ENCODE measurements around the gene FGF4.

DNA sequence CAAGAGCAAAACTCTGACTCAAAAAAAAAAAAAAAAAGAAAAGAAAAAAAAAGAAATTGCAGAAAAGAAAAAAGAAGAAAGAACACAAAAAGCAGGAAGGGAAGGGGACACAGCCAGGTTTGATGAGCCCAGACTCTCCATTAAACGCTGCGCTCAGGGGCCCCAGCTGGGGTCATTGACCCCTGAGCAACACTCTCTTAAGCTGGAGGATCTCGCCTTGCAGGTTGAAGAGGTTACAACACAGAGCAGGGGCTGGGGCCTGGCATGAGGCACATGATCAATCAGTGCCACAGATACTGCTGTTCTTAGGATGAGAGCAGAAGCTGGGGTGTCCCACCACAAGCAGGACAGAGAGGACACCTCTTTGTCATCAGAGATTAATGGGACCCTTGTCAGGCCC is 36.3 kb upstream of the FGF4 start:
- no peak for TF ChIP-seq GATA1 (IDR thresholded peaks at IDR 0.05; ENCODE audit: low read depth, low read length)
- no peak for TF ChIP-seq POLR2A (IDR thresholded peaks at IDR 0.05; ENCODE audit: low read length)

All from erythroblast (primary cell).